ENCODE measurements around the gene SYCN.

Gene SYCN

DNA sequence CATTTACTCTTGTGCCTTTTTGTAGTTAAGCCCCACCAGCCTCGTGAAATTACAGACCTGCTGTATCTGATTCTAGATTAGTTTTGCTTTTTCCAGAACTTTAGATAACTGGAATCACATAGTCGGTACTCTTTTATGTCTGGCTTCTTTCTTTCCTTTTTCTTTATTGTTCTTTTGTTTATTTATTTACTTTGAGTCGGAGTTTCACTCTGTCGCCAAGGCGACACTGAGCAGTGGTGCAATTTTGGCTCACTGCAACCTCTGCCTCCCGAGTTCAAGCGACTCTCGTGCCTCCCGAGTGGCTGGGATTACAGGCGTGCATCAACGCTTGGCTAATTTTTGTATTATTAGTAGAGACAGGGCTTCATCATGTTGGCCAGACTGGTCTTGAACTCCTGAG, 13.3 kb downstream of the SYCN start:
- H3K27ac Mint-ChIP-seq: no peak overlapping the region

DNA sequence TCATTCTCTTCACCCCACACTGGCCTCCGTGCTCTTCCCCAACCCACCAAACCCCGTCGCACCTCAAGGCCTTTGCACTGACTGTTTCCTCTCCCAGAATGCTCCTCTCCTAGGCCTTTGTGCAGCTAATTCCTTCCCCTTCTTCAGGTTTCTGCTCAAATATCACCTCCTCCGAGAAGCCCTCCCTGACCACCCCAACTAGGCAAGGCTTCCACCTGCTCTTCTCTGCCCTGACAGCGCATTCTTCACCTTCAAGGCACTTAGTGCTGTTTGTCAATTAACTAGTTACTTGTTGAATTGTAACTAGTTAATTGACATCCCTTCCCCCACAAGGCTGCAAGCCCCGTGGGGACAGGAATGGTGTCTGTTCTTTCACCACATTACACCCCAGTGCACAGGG, 15.1 kb downstream of the SYCN start:
- peaks cover 14% of the 10 kb centered on the region for H3K27me3 Mint-ChIP-seq
- no peak overlapping the region for H3K4me3 Mint-ChIP-seq
- H3K36me3 Mint-ChIP-seq (ENCODE audit: low read depth): no peaks in the 10 kb centered on the region

More for the DNA sequence above, 13.3 kb downstream of the SYCN start:
- peaks cover 27% of the 10 kb centered on the region for H3K27me3 Mint-ChIP-seq
- H3K4me1 Mint-ChIP-seq (ENCODE audit: low read depth): peaks cover 3% of the 10 kb centered on the region
- H3K36me3 Mint-ChIP-seq (ENCODE audit: low read depth): no peaks in the 10 kb centered on the region
- H3K9me3 Mint-ChIP-seq: no peaks in the 10 kb centered on the region
- no peak overlapping the region for H3K4me3 Mint-ChIP-seq

DNA sequence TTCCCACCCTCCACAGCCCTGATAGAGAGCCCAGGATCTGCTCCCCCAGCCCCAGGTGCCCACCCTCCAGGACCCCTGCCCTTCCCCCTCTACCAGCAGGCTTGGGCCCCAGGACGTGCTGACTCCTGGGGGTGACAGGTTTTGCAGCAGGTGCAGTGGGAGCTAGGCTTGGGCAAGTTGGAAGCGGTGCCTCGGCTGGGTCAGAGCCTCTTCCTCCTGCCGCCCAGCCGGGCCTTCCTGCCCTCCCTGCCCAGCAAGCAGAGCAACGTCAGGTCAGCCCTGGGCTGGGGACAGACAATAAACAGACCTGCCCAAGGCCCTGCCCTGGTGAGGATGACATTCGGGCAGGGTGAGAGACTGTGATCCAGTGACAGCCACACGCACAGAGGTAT, 16.5 kb downstream of the SYCN start:
- H3K4me3 Mint-ChIP-seq: no peak overlapping the region
- H3K27me3 Mint-ChIP-seq: peaks cover 10% of the 10 kb centered on the region
- no peaks in the 10 kb centered on the region for H3K9me3 Mint-ChIP-seq
- H3K27ac Mint-ChIP-seq: no peak overlapping the region
- H3K4me1 Mint-ChIP-seq (ENCODE audit: low read depth): no peaks in the 10 kb centered on the region
- H3K36me3 Mint-ChIP-seq (ENCODE audit: low read depth): no peaks in the 10 kb centered on the region

More for the DNA sequence above, 15.1 kb downstream of the SYCN start:
- Mint-ChIP-seq H3K9me3 (no peaks in the 10 kb centered on the region), H3K27ac (no peak overlapping the region), H3K4me1 (ENCODE audit: low read depth) (no peaks in the 10 kb centered on the region)

DNA sequence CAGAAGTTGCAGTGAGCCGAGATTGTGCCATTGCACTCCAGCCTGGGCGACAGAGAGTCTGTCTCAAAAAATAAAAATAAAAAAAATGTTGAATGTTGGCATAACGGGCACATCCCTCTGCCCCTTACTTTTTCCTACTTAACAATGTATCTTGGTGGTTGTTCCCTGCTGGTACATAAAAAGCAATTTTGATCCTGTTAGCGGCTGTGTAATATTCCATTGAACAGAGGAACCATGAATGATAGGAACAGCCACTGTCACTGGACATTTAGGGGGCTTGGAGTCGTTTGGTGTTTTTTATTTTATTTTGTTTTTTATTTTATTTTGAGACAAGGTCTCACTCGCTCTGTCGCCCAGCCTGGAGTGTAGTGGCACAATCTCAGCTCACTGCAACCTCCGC, 17.7 kb downstream of the SYCN start:
- no peak overlapping the region for H3K4me3 Mint-ChIP-seq
- H3K27ac Mint-ChIP-seq: no peak overlapping the region
- H3K9me3 Mint-ChIP-seq: no peaks in the 10 kb centered on the region
- H3K27me3 Mint-ChIP-seq: peaks cover 10% of the 10 kb centered on the region
- H3K36me3 Mint-ChIP-seq (ENCODE audit: low read depth): no peaks in the 10 kb centered on the region
- H3K4me1 Mint-ChIP-seq (ENCODE audit: low read depth): no peaks in the 10 kb centered on the region

DNA sequence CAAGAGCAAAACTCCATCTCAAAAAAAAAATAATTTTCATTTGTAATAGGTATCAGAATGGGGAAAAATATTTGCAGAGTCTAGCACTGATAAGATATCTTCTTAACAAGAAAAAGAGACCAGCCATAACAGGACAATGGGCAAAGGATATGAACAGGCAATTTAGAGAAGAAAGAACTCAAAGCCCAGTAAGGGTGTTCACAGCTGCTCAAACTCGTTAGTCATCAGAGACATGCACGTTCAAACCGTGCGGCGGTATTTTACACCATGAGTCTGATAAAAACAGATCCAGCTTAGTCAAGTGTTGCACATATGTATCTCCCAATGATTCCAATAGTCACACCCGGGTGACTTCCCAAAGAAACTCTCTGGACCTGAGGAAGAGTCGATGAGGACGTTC, 21.0 kb downstream of the SYCN start:
- no peaks in the 10 kb centered on the region for H3K36me3 Mint-ChIP-seq (ENCODE audit: low read depth)
- H3K4me1 Mint-ChIP-seq (ENCODE audit: low read depth): no peaks in the 10 kb centered on the region
- no peak overlapping the region for H3K27ac Mint-ChIP-seq
- no peaks in the 10 kb centered on the region for H3K9me3 Mint-ChIP-seq
- no peak overlapping the region for H3K4me3 Mint-ChIP-seq
- H3K27me3 Mint-ChIP-seq: peaks cover 4% of the 10 kb centered on the region

DNA sequence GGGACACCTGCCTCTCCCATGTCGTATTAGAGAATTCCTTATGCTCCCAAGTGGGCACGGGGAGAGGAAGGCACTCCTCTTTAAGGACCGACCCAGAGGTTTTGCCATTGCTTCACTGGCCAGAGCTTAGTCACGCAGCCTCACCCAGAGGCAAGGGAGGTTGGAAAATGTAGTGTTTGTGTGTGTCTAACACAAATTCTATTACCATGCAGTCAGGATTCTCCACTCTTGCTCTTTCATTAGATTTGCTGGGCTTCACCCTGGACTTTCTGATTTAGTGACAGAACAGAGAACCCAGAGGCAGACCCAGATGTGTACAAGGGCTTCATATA, 21.9 kb downstream of the SYCN start:
- Mint-ChIP-seq H3K27ac (no peak overlapping the region), H3K36me3 (ENCODE audit: low read depth) (no peaks in the 10 kb centered on the region), H3K27me3 (peaks cover 2% of the 10 kb centered on the region), H3K4me1 (ENCODE audit: low read depth) (no peaks in the 10 kb centered on the region), H3K4me3 (no peak overlapping the region), H3K9me3 (no peaks in the 10 kb centered on the region)

DNA sequence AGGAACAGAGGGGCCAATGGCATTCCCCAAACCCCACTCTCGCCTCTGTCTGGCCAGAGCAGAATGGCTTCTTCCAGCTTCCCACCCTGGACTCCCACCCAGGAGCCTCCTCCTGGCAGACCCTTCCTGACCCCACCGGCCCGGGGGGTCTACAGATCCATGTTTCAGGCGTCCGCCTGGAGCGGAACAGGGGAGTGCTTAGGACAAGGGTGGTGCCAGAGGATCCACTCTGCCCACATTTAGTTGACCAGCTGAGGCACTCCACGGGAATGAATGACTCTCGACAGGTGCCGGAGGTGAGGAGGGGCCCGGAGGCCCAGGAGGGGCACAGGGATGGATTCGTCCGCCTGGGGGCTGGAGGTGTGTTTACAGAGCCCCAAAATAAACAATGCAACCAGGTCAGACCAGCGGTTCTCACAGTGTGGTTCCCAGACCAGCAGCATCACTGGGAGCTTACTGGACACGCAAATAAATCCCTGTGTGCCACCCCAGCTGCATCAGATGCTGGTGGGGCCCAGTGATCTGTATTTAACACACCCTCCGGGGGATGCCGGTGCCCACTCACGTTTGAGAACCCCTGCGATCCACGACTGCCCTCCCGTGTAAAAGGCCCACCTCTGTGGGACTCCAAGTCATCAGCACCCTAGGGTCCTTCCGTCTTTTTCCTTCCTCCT, 22.4 kb downstream of the SYCN start:
- no peaks in the 10 kb centered on the region for H3K27me3 Mint-ChIP-seq
- no peak overlapping the region for H3K27ac Mint-ChIP-seq

DNA sequence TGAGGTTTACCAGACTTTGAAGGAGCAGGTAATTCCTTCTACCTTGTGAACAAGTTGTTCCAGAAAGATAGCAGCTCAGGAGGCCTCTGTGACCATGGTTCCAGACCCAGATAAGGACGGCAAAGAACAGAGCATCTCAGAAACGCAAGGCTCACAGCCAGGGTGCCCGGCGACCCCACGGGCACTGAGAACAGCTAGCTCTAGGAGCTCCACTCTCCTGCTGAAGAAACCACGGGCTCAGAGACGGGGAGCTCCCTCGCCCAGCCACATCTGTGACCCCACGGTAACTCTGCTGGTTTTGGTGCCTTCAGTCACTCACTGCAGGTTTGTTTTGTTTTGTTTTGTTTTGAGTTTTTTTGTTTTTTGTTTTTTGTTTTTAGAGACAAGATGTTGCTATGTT, 23.3 kb downstream of the SYCN start:
- Mint-ChIP-seq H3K27me3 (no peaks in the 10 kb centered on the region), H3K27ac (no peak overlapping the region), H3K4me1 (ENCODE audit: low read depth) (no peaks in the 10 kb centered on the region), H3K4me3 (no peak overlapping the region), H3K9me3 (no peaks in the 10 kb centered on the region), H3K36me3 (ENCODE audit: low read depth) (no peaks in the 10 kb centered on the region)

More for the DNA sequence above, 22.4 kb downstream of the SYCN start:
- Mint-ChIP-seq H3K9me3 (no peaks in the 10 kb centered on the region), H3K36me3 (ENCODE audit: low read depth) (no peaks in the 10 kb centered on the region), H3K4me1 (ENCODE audit: low read depth) (no peaks in the 10 kb centered on the region), H3K4me3 (no peak overlapping the region)

DNA sequence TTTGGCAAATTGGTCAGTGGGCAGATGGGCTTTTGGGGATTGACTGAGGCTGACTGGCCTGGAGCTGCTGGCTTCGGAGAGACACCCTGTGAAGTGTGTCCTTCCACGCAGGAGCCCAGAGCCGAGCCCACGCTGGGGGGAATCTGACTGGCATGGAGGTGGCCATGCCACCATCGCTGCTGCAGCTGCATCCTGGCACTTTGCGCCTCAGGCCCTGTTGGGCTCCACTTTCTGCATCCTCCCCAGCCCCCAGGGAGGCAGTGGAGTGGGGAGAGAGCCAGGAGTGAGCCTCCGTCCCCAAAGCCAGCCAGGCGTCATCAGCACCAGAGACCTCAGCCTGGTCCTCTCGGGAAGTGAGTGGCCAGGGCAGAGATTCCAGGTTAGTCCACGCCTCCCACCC, 24.3 kb downstream of the SYCN start:
- Mint-ChIP-seq H3K27ac (no peak overlapping the region), H3K4me3 (no peak overlapping the region), H3K27me3 (no peaks in the 10 kb centered on the region), H3K36me3 (ENCODE audit: low read depth) (no peaks in the 10 kb centered on the region), H3K4me1 (ENCODE audit: low read depth) (no peaks in the 10 kb centered on the region), H3K9me3 (no peaks in the 10 kb centered on the region)

DNA sequence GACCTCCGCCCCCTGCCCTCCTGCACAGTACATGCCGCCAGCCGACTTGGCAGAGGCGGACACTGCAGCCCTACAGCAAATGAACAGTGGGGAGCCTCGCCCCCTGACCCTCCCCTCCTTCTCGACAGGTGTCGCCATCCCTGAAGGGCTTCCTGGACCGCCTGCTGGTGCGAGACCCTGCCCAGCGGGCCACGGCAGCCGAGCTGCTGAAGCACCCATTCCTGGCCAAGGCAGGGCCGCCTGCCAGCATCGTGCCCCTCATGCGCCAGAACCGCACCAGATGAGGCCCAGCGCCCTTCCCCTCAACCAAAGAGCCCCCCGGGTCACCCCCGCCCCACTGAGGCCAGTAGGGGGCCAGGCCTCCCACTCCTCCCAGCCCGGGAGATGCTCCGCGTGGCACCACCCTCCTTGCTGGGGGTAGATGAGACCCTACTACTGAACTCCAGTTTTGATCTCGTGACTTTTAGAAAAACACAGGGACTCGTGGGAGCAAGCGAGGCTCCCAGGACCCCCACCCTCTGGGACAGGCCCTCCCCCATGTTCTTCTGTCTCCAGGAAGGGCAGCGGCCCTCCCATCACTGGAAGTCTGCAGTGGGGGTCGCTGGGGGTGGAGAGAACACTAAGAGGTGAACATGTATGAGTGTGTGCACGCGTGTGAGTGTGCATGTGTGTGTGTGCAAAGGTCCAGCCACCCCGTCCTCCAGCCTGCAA, 25.6 kb downstream of the SYCN start:
- no peaks in the 10 kb centered on the region for H3K27me3 Mint-ChIP-seq

DNA sequence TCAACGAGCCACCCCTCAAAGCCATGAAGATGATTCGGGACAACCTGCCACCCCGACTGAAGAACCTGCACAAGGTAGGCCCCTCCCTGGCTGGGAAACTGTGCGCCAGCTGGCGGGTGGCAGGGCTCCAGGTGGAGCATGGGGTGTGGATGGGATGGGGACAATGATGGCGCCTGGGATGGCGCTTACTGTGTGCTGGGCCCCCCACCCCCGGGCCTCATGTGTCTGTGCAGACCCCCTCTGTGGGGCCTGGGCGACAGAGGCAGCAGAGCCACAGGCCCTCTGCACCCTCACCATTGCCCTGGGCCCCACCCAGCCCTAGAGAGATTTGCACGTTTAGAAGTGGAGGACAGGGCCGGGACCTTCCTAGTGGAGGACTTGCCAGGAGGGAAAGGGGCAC, 26.3 kb downstream of the SYCN start:
- Mint-ChIP-seq H3K4me1 (ENCODE audit: low read depth) (no peaks in the 10 kb centered on the region), H3K36me3 (ENCODE audit: low read depth) (no peaks in the 10 kb centered on the region), H3K27ac (no peak overlapping the region), H3K27me3 (no peaks in the 10 kb centered on the region), H3K4me3 (no peak overlapping the region), H3K9me3 (no peaks in the 10 kb centered on the region)

More for the DNA sequence above, 25.6 kb downstream of the SYCN start:
- Mint-ChIP-seq H3K4me3 (no peak overlapping the region), H3K27ac (no peak overlapping the region), H3K36me3 (ENCODE audit: low read depth) (no peaks in the 10 kb centered on the region), H3K4me1 (ENCODE audit: low read depth) (no peaks in the 10 kb centered on the region), H3K9me3 (no peaks in the 10 kb centered on the region)

DNA sequence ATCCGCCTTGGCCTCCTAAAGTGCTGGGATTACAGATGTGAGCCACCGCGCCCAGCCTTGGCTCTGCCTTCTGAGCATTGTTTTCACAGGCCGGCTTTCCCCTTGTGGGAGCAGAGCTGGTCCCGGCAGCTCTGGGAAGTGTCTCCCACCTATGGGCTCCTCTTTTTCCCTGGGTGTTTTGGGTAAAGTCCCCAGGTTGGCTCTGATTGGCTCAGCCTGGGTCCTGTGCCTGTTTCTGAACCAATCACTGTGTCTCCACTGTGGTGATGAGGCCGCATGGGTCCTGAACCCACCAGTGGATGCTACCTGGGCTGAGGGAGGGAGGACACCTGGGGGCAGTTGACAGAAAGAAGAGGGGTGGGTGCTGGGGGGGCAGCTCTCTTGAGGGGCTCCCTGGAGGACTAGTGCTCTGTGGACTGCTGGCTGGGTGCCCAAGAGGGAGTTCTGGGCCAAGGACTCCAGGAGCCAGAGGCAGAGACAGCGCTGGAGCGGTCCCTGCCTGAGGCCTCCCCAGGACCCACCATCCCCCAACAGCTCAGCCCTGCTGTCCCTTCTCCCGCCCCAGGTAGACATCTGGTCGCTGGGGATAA, 26.9 kb downstream of the SYCN start:
- H3K36me3 Mint-ChIP-seq (ENCODE audit: low read depth): no peaks in the 10 kb centered on the region
- H3K4me1 Mint-ChIP-seq (ENCODE audit: low read depth): no peaks in the 10 kb centered on the region
- H3K27ac Mint-ChIP-seq: no peak overlapping the region
- no peak overlapping the region for H3K4me3 Mint-ChIP-seq
- no peaks in the 10 kb centered on the region for H3K27me3 Mint-ChIP-seq
- no peaks in the 10 kb centered on the region for H3K9me3 Mint-ChIP-seq

DNA sequence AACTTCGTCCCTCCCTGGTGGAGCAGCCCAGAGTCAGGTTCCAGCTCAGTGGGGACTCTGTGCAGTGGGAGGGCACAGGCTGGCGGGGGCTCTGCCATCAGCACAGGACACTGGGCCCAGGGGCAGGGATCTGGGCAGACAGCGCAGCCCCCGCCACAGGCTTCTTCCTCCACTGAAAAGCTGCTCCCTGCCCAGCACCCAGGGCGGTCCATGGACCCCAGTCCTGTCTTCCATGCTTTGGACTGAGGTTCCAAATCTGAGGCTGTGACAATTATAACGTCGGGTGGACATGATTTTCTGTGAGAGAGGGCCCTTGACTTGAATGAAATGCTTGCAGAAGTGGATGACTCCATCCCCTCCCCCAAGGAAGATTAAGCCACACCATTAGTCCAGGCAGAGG, 28.5 kb downstream of the SYCN start:
- Mint-ChIP-seq H3K27ac (no peak overlapping the region), H3K4me1 (ENCODE audit: low read depth) (no peaks in the 10 kb centered on the region), H3K9me3 (no peaks in the 10 kb centered on the region), H3K4me3 (no peak overlapping the region), H3K36me3 (ENCODE audit: low read depth) (no peaks in the 10 kb centered on the region), H3K27me3 (no peaks in the 10 kb centered on the region)

DNA sequence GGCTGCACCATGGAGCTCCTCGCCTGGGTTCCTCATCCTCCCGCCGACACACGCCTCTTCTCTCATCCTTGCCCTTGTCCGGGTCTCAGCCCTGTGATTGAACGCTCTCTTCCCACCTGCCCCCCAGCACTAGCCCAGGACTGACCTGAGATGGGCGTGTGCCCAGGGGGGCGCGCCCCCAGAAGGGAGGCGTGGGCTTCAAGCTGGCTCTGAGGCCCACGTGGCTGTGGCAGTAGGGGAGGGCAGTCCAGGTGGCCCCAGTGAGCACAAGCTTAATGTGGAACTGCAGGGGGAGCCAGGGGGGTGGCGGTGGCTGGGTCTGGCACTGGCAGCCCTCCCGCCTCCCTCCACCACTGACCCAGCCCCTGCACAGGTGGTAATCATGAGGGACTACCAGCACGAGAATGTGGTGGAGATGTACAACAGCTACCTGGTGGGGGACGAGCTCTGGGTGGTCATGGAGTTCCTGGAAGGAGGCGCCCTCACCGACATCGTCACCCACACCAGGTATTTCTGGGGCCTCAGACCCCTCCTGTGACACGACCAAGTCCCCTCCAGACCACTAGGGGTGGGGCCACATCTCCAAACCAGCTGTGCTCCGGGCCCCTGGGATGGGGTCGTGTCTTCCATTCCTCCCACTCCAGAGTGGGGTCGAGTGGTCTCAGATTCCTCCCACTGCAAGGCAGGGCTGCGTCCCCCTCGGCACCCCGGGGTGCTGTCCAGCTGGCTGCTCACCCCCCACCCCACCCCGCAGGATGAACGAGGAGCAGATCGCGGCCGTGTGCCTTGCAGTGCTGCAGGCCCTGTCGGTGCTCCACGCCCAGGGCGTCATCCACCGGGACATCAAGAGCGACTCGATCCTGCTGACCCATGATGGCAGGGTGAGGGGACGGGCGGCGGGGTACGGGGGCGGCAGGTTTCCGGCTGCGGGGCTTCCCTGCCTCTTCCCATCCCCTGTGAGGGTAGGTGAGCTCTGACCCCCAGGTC, 29.2 kb downstream of the SYCN start:
- H3K27me3 Mint-ChIP-seq: no peaks in the 10 kb centered on the region
- no peak overlapping the region for H3K4me3 Mint-ChIP-seq
- no peaks in the 10 kb centered on the region for H3K9me3 Mint-ChIP-seq
- H3K36me3 Mint-ChIP-seq (ENCODE audit: low read depth): no peaks in the 10 kb centered on the region
- no peaks in the 10 kb centered on the region for H3K4me1 Mint-ChIP-seq (ENCODE audit: low read depth)
- H3K27ac Mint-ChIP-seq: no peak overlapping the region

DNA sequence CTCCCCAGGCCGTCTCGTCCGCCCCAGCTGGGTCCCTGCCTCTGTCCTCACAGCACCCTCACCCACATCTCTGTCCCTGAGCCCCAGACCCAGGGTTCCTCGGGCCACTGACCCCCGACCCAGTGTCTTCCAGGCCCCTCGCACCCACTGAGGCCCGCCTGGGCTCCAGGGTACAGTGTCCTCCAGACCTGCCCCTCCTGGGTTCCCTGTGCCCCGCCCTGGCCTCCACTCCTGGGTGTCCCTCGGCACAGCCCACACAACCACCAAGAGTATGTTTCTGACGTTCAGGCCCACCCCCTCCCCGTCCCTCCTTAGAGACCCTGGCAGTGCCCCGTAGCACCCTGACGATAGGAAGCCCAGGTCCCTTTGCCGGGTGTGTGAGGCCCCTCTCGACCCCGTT, 29.9 kb downstream of the SYCN start:
- no peaks in the 10 kb centered on the region for H3K27me3 Mint-ChIP-seq
- no peaks in the 10 kb centered on the region for H3K4me1 Mint-ChIP-seq (ENCODE audit: low read depth)
- no peak overlapping the region for H3K27ac Mint-ChIP-seq
- no peaks in the 10 kb centered on the region for H3K9me3 Mint-ChIP-seq
- H3K4me3 Mint-ChIP-seq: no peak overlapping the region
- H3K36me3 Mint-ChIP-seq (ENCODE audit: low read depth): no peaks in the 10 kb centered on the region
